ENCODE measurements around the gene DNAJC10. TPM values are rescaled to one million over a fixed set of nuclear protein-coding genes. Genes with fewer than 3 reads are reported as not detected.

DNAJC10 gene
- polyA plus RNA-seq, 1 donor (not counting 4 experiments of a cell fraction or from before 2014, with no cell fraction given), result 92.6 TPM

GRCh38 chr2:182706751-182707150 lies 9.3 kb upstream of the DNAJC10 start:
- Histone ChIP-seq H3K27me3 (ENCODE audit: control insufficient read depth, extremely low read depth, insufficient read depth, low read length) (peaks cover 4% of the 10 kb centered on the region), H2AFZ (ENCODE audit: control insufficient read depth, low read length) (no peak overlapping the region), H3K9me1 (ENCODE audit: control insufficient read depth, extremely low read depth, insufficient read depth, low read length) (no peaks in the 10 kb centered on the region), H3K9me3 (ENCODE audit: control insufficient read depth, low read depth, low read length) (no peaks in the 10 kb centered on the region), H3K36me3 (ENCODE audit: control insufficient read depth in 2 of 2, extremely low read depth in 1 of 2, insufficient read depth in 2 of 2, low read length in 2 of 2) (no peaks in the 10 kb centered on the region), H3K9ac (ENCODE audit: control insufficient read depth, extremely low read depth, insufficient read depth, low read length) (no peak overlapping the region), H3K4me2 (ENCODE audit: control insufficient read depth, extremely low read depth, insufficient read depth, low read depth, low read length) (no peak overlapping the region), H3K79me2 (ENCODE audit: control insufficient read depth, insufficient read depth, low read length) (no peaks in the 10 kb centered on the region), H4K20me1 (ENCODE audit: control insufficient read depth, extremely low read depth, insufficient read depth, low read length) (no peaks in the 10 kb centered on the region), H3K27ac (ENCODE audit: control insufficient read depth, insufficient read depth, low read length) (no peak overlapping the region), H3K4me3 (ENCODE audit: control insufficient read depth in 2 of 3, extremely low read depth in 1 of 3, insufficient read depth in 2 of 3, low read depth in 1 of 3, low read length in 3 of 3) (no peak overlapping the region), H3K4me1 (ENCODE audit: control insufficient read depth, extremely low read depth, insufficient read depth, low read length) (no peaks in the 10 kb centered on the region)
- TF ChIP-seq EZH2 (IDR thresholded peaks at IDR 0.05; ENCODE audit: low read length), result no peak
- dilution Hi-C loops (cut with MboI; ENCODE audit: extremely low pct_ligation_motif_present, low sequenced_read_pairs), result no loop called here
- FAIRE-seq, result no peak
- no peak for DNase-seq (ENCODE audit: low read depth, low spot score)

- Histone ChIP-seq H3K4me3 (ENCODE audit: control insufficient read depth in 2 of 3, extremely low read depth in 1 of 3, insufficient read depth in 2 of 3, low read depth in 1 of 3, low read length in 3 of 3) (no peak overlapping the region), H3K9me3 (ENCODE audit: control insufficient read depth, low read depth, low read length) (no peaks in the 10 kb centered on the region), H3K27ac (ENCODE audit: control insufficient read depth, insufficient read depth, low read length) (no peak overlapping the region), H3K4me1 (ENCODE audit: control insufficient read depth, extremely low read depth, insufficient read depth, low read length) (peaks cover 7% of the 10 kb centered on the region), H3K9ac (ENCODE audit: control insufficient read depth, extremely low read depth, insufficient read depth, low read length) (no peak overlapping the region), H3K4me2 (ENCODE audit: control insufficient read depth, extremely low read depth, insufficient read depth, low read depth, low read length) (no peak overlapping the region), H4K20me1 (ENCODE audit: control insufficient read depth, extremely low read depth, insufficient read depth, low read length) (no peaks in the 10 kb centered on the region), H2AFZ (ENCODE audit: control insufficient read depth, low read length) (peak overlapping the region; percentile 21), H3K27me3 (ENCODE audit: control insufficient read depth, extremely low read depth, insufficient read depth, low read length) (no peaks in the 10 kb centered on the region), H3K36me3 (ENCODE audit: control insufficient read depth in 2 of 2, extremely low read depth in 1 of 2, insufficient read depth in 2 of 2, low read length in 2 of 2) (no peaks in the 10 kb centered on the region), H3K79me2 (ENCODE audit: control insufficient read depth, insufficient read depth, low read length) (peaks cover 17% of the 10 kb centered on the region), H3K9me1 (ENCODE audit: control insufficient read depth, extremely low read depth, insufficient read depth, low read length) (no peaks in the 10 kb centered on the region)
- dilution Hi-C loops (cut with MboI; ENCODE audit: extremely low pct_ligation_motif_present, low sequenced_read_pairs), result no loop called here
- FAIRE-seq, result no peak
- no peak for TF ChIP-seq CTCF (optimal IDR thresholded peaks at IDR 0.05 in 1 of 3, IDR thresholded peaks at IDR 0.05 in 1 of 3, conservative IDR thresholded peaks at IDR 0.05 in 1 of 3; ENCODE audit: extremely low read depth in 1 of 3, insufficient read depth in 2 of 3, low read length in 3 of 3)
- TF ChIP-seq EZH2 (IDR thresholded peaks at IDR 0.05; ENCODE audit: low read length), result no peak
- DNase-seq (ENCODE audit: low read depth, low spot score), result no peak
These were observed 2.5 kb upstream of the DNAJC10 start for GRCh38 chr2:182713601-182714000.
